HG02852 (cell line): Measurements from ENCODE around the gene ITGB2.

Experiments used
- ATAC-seq: cut with Tn5 transposase; IDR thresholded peaks from one replicate; pipeline ENCODE4 v1.9.1; 2021; ENCODE audit warnings: mild to moderate bottlenecking, moderate library complexity; ENCODE audit not compliant: unreplicated experiment

The ITGB2 gene

DNA sequence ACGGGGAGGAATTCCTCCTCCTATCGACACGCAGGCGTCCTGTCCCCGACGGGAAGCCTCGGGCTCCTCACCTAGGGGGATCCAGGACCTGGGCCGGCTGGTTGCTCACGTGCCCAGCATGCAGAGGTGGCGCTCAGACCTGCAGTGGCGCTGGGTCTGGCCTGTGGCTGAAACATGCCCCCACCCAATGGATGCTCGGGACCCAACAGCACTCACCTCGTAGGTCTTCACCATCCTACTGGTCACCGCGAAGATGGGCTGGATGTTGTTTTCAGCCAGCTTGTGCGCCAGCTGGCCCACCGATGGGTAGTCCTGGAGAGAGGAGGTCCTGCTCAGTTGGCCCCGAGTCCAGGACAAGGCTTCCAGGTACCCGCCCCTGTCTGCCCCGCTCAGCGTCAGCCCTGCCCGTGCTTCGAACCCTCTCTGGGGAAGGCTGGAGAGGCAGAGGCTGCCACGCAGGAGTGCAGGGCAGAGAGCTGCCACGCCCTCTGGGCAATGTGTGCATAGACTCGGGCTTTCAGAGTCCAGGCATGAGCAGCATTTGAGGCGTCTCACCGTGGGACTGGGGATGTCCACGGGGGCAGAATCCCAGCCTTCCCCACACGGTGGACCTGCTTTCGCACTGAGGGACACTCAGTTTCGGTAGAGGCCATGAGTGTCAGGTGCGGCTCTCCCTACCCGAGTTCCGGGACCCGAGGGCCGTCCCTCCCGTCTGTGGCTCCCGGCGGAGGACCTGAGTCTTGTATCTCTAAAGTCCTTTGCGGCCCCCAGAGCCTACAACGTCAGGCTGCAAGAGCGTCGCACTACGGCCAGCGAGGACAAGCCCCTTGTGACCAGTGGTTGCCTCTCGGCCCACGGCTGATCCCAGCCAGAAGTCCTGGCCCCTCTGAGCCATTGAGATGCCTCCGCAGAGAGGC is 21.6 kb downstream of the ITGB2 start:
- no peak for ATAC-seq

DNA sequence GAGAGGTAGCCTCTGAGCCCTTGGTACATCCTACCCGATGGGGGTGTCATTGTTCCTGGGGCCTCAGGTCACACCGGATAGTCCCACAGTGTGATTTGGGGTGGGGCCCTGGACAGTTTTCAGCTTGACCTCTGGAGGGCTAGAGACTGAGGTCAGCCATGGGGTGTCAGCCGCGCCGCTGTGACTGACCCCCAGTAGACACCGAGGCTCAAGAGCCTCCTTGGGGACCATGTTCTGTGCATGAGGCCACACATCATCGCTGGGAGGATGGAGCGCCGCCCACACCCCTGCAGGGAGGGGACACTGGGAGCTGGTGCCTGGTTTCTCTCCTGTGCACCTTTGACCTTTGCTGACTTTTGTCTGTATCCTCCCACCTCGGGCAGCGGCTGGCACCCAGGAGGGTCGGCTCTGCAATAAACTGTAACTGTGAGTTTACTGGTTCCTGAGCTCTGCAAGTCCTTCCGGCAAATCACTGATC is 22.6 kb downstream of the ITGB2 start:
- no peak for ATAC-seq

DNA sequence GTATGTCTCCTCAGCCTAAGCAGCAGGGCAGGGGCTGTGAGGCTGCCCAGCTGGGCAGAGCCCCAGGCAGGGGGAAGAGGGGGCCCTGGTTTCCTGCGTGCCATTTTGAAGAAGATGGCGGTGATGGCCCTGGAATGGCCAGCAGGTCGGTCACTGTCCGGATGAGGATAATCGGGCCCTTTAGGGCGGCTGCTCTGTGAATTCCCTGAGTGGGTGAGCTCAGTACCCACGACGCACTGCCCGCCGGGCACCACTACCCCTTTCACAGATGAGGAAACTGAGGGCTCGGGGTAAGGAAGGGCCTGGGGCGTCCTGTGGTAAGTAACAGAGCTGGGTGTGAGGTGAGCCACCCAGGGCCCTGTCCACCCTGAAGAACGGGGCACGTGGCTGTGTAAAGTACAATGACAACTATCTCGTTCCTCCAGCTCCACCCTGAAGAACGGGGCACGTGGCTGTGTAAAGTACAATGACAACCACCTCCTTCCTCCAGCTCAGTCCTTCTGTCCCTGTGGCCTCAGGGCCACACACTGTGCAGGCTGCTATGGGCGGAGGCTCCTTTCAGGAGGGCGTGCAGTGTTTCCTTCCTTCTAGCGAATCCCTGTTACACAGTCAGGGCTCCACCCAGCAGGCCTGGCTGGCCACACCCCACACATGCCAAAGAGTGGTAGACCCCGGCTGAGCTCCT is 23.2 kb downstream of the ITGB2 start:
- no peak for ATAC-seq

DNA sequence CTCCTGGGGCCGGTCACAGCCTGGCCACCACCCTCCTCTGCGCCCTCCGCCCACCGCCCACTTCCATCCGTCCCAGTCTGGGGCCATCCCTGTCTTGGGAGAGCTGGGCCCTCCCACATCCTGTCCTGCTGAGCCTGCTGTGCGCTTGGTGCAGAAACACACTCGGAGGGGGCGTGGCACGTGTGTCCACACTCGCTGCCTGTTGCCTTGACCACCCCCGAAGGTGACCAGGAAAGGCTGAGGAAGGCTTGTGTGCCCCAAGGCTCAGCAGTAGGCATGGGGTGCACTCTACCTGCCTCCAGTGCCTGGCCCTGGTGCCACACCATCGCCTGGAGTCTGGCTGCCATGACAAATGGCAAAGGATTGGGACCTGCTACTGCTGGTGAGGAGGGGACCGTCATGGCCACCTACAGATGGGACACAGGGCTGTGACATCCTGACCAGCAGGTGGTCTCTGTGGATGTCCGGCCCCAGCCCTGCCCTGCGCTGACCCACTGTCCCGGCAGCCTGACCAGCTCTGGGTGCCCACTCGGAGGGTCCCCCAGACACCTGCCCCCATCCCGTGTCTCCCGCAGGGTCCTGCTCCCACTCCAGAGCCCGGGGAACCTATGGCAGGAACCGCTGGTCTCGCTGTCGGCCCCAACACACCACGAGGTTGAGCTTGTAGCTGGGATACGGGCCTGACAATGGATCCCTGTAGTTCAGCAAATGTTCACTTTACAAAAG is 24.0 kb downstream of the ITGB2 start:
- ATAC-seq, result no peak

DNA sequence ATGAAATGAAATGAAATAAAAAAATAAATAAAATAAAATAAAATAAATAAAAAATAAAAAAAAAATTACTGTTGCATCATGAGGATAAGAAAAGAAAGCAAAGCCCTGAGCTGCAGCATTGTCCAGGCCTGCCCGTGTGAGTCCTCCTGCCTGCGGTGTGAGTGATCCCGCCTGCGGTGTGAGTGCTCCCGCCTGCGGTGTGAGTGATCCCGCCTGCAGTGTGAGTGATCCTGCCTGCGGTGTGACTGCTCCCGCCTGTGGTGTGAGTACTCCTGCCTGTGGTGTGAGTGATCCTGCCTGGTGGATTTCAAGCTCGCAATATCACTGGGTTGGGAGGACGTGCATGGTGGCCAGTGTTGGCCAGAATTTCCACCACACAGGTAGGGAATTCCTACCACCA is 24.8 kb downstream of the ITGB2 start:
- no peak for ATAC-seq

DNA sequence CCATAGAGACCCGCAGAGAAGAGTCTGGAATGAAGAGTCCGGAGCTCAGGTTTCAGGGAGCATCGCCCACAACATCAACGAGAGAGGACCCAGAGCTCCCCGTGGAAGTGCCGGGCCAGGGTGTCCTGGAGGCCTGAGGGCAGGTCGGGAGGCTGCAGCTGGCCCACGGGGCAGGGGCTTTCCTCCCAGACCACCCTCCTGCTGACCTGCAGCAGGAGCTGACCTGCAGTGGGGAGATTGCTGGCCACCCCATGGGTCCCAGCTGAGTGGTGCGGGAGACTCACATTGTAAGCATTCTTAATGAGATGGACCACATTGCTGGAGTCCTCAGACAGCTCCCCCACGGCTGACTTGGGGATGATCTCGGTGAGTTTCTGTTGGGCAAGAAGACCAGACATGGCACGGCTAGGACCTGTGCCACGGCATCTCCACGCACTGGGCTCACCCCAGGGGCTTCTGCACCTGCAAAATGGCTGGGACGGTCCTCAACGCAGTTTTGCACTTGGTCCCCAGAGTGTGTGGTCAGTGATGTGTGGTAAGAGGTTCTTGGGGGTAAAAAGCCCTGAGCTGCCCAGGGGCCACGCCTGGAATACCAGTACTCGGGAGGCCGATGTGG is 25.9 kb downstream of the ITGB2 start:
- no peak for ATAC-seq

DNA sequence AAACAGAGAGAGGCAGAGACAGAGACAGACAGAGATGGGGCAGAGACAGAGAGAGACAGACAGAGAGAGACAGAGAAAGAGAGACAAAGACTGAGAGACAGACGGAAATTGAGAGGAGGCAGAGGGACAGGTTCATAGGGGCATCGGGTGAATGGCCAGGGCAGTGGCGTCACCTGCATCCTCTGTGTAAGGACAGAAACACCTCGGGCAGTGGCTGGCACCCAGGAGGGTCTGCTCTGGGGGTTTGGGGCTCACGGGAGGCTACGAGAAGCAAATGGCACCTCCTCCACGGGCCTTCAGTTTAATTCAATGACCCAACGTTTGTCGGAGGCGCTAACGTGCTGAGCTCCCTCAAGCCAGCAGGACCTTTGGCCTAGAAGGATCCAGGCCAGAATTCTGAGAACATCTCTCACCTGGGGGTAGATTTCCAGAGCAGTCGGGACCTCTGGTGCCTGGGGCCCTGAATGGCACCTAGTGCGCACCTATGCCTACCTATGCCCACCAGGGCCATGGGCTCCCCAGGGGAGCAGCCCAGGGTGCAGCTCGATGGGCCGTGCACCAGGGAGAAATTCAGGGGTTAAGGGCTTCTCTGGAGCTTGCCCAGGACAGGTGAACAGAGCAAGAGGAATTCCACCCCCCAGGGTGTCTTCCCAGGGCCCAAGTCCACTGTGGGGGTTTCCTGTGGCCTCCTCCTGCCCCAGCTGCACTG is 26.6 kb downstream of the ITGB2 start:
- no peak for ATAC-seq

DNA sequence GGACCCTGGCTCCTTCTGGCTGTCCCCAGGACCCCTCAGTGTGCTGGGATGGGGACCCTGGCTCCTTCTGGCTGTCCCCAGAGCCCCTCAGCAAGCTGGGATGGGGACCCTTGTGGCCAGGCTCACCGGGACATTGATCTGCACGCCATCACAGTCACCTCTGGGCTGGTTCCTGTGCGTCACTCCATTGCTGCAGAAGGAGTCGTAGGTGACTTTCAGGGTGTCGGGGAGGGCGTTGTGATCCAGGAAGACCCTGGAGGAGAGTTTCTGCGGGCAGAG is 27.5 kb downstream of the ITGB2 start:
- ATAC-seq, result no peak

DNA sequence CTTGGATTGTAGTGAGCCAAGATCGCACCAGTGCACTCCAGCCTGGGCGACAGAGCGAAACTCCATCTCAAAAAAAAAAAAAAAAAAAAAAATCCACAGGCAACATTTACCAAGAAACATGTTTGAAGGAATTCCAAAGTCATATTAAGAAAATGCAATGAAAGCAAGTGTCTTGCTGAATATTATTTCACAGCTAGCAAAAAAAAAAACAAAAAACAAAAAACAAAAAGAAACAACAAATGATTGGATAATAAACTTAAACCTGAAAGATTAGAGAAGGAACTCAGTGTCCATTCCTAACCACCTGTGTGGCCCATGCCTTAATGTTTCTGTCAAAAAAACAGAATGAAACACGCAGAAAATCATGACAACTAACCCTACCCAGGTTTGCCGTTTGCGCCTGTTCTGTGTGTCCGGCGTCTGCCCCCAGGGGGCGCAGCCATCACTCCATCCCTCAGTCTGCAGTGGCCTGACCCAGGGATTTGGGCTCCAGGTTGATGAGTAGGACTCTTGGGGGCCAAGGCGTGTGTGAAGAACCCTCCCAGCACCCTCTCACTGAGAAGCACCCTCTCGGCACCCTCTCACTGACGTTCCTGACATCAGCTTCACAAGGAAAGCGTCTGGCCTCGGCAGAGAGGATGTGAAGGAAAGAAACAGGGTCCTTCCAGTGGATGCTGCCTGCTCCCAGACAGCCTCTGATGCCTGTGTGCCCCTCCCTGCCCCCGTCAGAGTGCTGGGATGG is 28.0 kb downstream of the ITGB2 start:
- no peak for ATAC-seq

DNA sequence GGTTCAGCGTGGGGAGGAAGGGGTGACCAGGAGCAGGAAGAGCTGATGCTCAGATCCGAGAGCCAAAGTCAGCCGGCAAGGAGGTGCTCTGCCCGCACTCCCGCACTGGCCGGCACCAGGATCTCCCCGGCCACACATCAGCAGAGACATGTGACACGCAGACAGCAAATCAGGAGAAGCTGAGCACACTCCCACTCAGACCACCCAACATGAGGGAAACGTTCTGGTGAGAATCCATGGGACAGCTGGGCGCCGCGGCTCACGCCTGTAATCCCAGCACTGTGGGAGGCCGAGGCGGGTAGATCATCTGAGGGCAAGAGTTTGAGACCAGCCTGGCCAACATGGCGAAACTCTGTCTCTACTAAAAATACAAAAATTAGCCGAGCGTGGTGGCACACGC is 28.6 kb downstream of the ITGB2 start:
- ATAC-seq, result no peak

DNA sequence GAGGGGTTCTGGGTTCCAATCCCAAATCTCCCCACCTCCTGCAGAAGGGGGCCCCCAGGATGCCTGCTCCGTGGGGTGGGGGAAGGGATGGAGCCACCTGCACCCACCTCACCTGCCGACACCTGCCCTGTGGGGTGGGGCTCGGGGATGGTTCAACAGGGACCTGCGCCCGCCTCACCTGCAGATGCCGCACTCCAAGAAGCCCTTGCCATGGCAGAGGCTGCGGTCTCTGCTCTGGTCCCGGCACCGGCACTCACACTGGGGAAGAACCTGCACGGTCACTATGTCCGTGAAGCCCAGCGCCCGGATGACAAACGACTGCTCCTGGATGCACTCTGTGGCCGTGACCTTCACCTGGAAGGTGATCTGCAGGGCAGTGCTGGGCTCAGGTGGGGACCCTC is 29.1 kb downstream of the ITGB2 start:
- no peak for ATAC-seq

DNA sequence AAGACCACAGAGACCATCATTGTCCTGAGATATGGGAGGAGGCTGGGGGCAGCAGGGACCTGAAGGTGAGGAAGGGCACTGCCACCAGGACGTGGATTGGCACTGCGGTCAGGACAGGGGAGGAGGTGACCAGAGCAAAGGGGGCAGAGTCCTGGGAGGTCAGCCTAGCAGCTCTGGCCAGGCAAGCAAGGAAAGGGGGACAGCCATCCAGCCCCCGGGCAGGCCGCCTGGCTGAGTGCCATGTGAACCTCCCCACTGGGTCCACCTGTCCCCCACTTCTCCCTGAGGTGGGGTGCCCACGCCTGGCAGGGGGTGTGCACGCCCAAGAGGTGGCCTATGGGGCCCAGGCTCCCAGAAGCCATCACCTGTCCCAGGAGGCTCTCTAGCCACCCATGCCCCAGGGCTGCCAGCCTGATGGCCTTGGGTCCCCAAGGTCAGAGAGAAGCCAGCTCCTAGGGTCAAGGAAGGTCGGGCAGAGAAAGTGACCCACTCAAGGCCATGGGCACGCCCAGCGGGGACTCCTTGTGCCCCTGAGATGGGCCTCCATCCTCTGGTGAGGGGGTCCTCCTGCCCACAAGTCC is 29.6 kb downstream of the ITGB2 start:
- no peak for ATAC-seq

DNA sequence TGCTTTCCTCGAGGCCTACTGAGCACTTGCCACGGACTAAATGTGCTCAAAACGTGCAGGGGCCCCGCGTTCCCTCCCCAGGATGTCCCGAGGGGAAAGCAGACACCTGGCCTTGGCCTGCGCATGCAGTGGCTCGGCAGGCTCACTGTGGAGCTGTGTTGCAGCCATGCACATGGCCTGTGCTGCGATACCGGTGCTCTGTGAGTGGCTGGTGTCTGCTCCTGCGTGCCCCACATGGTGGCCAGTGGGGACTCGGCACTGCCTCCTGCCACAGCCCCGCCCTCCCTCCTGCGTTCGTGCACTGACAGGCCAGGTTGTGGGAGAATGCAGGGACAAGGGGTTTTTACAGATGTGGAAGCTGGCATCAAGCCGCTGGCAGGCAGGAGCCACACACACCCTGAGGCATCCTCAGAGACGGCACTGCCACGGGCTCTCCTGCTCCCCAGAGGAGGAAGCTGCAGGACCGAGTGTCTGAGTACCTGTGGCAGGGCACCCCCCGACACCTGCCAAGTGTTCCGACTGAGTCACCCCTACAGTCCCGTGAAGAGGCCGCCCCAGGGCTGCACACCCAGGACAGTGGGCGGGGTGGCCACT is 30.3 kb downstream of the ITGB2 start:
- ATAC-seq, result no peak

DNA sequence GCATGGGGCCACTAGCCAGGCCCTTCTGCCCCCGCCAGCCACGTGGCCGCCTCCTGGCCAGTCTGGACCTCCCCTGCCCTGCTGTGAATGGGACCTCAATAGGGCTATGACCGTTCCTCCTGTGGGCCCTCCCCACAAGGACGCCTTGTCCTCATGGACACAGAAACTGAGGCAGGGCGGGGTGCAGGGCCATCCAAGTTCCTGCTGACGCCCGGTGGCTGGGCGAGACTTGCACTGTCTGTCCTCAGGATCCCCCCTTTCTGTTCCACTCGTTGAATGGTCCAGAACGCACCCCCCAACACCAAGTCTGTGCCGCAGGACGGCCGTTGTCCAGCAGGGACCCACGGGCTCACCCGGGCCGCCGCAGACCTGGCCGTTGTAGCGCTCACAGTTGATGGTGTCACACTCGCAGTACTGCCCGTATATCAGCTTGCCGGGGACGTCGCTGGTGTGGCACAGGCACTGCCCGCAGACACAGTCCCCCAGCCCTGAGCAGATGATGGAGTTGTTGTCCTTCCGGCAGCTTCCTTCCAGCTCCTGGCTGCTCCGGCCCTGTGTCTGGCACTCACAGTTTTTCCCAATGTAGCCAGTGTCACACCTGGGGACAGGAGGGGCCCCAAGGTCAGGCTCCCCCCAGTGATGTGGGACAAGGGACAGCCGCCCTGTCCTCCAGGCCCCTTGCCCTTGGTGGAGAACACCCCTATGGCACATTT is 30.9 kb downstream of the ITGB2 start:
- no peak for ATAC-seq

DNA sequence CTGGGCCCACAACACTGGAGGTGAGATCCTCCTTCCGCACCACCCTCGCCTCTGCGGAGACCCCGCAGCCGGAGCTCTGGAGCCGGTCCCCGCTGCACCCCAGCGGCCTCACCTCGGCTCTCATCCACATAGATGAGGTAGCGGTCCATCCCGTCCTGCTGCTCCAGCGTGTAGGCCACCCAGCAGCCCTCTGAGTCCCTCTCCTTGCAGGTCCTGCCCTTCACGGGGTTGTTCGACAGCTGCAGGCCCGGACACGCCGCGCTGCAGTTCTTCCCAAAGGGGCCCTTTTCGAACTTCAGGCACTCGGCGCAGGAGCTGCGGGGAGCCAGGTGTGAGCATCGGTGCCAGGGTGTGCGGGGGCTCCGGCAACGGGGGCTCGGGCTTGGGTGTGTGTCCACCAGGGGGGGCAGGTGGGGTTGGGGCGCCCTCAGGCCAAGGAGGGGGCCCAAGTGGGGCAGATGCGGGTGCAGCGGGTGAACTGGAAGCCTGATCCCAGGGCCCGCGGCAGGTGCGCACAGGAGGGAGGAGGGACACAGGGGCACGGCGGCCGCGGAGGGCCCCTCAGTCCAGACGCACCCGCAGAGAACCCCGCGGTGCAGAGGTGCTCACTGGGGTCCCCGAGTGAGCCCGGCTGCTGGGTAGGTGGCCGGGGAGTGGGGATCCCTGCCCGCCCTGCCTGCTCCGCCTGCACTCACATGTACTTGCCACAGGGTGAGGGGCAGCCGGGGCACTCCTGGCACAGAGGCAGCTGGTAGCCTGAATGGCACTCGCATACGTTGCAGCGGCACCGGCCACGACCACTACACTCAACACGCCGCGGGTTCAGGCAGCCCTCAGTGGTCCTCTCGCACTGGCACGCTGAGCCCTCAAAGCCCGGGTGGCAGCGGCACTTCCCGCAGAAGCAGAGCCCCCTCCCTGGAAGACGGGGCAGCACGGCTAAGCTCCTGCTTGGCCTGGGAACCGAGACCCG is 31.8 kb downstream of the ITGB2 start:
- no peak for ATAC-seq

DNA sequence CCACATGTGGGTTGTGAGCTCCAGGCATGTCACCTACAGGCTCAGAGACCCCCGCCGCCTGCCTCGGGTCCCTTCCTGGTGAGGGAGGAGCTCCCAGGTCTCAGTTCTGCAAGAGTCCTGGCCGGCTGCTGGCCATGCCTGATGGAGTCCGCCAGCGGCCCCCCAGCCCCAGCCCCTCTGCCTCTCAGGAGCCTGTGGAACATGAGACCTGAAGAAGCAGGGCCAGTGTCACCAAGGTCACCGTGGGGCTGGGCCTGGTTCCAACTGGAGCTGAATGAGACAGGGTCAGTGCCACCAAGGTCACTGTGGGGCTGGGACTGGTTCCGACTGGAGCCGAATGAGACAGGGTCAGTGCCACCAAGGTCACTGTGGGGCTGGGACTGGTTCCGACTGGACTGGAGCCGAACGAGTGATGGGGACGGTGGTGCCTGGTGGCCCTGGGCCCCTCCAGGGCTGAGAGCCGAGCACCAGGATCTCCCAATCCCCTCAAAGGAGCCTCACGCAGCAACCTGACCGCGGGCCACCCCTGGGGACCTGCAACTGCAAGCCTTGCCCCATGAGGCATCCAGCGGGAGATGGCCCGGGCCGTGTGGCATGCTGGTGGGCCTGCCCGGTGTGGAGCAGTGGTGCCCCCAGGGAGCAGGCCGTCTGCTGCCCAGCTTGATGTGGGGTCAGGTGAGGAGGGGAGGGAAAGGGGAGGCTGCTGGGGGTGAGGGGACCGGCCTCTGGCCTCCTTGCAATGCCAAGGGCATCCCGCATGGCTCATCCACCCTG is 32.7 kb downstream of the ITGB2 start:
- ATAC-seq, result no peak
